ENCODE results near the gene PRR20G. TPM values are rescaled to one million over a fixed set of nuclear protein-coding genes. Genes with fewer than 3 reads are reported as not detected.

Gene PRR20G
- total and polyA plus RNA-seq, 9 of the 15 experiments (the other 6 are each of a cell fraction or from before 2014, with no cell fraction given): not detected

- ChIA-PET POLR2A (no interaction called here), CTCF (ENCODE audit: low intra/inter-chr PET ratio) (no interaction called here)
- H3K27me3 ChIP-seq (ENCODE audit: control insufficient read depth in 2 of 2, insufficient read depth in 2 of 2, low read length in 2 of 2): peaks cover 0 to 12% of the 10 kb centered on the region in 2 experiments; a peak in 3 of 5 replicates
- no peaks in the 10 kb centered on the region for H3K79me2 ChIP-seq (ENCODE audit: control insufficient read depth, insufficient read depth, low read length)
- H3K9me3 ChIP-seq (replicated peaks; ENCODE audit: control insufficient read depth, insufficient read depth, low read depth, low read length): no peaks in the 10 kb centered on the region
- H3K9me1 ChIP-seq (ENCODE audit: control insufficient read depth, insufficient read depth, low read length): no peaks in the 10 kb centered on the region
- no peaks in the 10 kb centered on the region; a peak in 1 of 5 replicates for H3K4me1 ChIP-seq (replicated peaks in 1 of 2; ENCODE audit: control insufficient read depth in 2 of 2, insufficient read depth in 2 of 2, low read length in 2 of 2)
- no peak overlapping the region for H2AFZ ChIP-seq (ENCODE audit: low read depth, low read length)
- BruUV-seq (replicated peaks): no TSS peak
- no peak overlapping the region for H3K4me3 ChIP-seq
- in situ Hi-C loops (cut with MboI): no loop called here
- intact Hi-C loops (cut with micrococcal nuclease): no loop called here
- no peaks in the 10 kb centered on the region for H4K20me1 ChIP-seq (replicated peaks; ENCODE audit: control insufficient read depth, insufficient read depth, low read length)
- 3% methylated on average over 7 of the region's 10 CpGs for WGBS (ENCODE audit: insufficient coverage, low coverage, missing lambda C conversion rate)
- no peak overlapping the region for H3K9ac ChIP-seq (ENCODE audit: insufficient read depth in 1 of 2, low read depth in 2 of 2, low read length in 2 of 2)
- no peak overlapping the region for H3K27ac ChIP-seq (ENCODE audit: extremely low read depth, low read depth, low read length)
- no peak overlapping the region for H3K4me2 ChIP-seq (ENCODE audit: insufficient read depth, low read length)
- no peak for FAIRE-seq
- no peak for DNase-seq (ENCODE audit: extremely low read depth in 1 of 4, low spot score in 3 of 4)
- no peaks in the 10 kb centered on the region for H3K36me3 ChIP-seq (ENCODE audit: control insufficient read depth, insufficient read depth, low read length)
- ATAC-seq: no peak
- TF ChIP-seq TFE3 (CRISPR knock-in tag; IDR thresholded peaks at IDR 0.05) (no peak), RREB1 (CRISPR knock-in tag; IDR thresholded peaks at IDR 0.05) (no peak), HNRNPLL (IDR thresholded peaks at IDR 0.05; ENCODE audit: low read depth, low read length, poor library complexity, severe bottlenecking) (no peak)
These were observed 19.4 kb upstream of the PRR20G start for GRCh38 chr3:127307112-127307835.
